ENCODE results near the gene TSSK2. TPM values are rescaled to one million over a fixed set of nuclear protein-coding genes. Genes with fewer than 3 reads are reported as not detected.
A peak's percentile ranks its signal among the peaks of the same experiment; 100 is the strongest.

Gene TSSK2
- total and polyA plus RNA-seq, 4 experiments from 2014 or later: not detected

DNA sequence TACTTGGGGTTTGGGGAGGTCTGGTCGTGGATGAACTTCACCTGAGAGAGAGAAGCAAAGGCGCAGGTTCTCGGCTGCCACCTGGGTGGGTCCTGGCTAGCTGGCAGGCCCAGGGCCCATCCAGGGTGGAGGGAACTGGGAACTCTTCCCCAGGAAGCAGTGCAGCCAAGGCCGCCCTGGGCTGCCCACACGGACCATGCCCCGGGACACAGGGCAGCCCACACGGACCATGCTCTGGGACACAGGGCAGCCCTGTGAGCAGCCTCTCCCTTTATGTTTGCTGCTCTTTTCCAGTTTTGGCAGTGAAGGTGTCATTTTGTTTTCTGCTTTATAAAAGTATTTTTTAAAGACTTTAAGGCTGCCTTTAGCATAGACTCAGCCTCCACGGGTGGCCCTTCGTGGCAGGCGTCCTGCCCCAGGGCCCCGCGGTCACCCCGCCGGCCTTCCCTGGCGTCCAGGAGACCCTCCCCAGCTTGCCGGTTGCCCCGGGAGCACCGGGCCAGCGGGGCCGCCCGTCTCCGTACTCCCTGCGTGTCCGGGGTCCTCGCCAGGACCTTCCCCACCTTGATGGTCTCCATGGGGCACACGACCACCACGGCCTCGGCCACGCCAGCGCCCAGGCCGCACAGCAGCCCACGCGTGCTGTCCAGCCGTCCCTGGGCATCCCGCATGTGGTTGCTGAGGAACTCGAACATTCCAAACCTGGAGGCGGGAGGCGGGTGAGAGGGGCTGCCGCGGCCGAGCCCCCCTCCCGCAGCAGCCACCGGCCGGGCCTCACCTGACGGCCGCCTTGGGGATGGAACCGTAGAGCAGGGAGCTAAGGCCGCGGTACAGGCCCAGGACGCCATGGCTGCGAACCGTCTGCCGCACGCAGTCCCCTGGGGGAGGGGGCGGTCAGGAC lies 46.3 kb downstream of the TSSK2 start:
- ChIA-PET POLR2A (ENCODE audit: partially characterized antibody) (interaction anchor here (1.1 to 2.5 kb wide), 2 partner anchors 33 to 255 kb away, joined by 4 to 12 read pairs; partner anchors contain the start of genes ESS2, HIRA and MRPL40), CTCF (ENCODE audit: partially characterized antibody) (no interaction called here)
- no peaks in the 10 kb centered on the region for H3K27me3 Mint-ChIP-seq

DNA sequence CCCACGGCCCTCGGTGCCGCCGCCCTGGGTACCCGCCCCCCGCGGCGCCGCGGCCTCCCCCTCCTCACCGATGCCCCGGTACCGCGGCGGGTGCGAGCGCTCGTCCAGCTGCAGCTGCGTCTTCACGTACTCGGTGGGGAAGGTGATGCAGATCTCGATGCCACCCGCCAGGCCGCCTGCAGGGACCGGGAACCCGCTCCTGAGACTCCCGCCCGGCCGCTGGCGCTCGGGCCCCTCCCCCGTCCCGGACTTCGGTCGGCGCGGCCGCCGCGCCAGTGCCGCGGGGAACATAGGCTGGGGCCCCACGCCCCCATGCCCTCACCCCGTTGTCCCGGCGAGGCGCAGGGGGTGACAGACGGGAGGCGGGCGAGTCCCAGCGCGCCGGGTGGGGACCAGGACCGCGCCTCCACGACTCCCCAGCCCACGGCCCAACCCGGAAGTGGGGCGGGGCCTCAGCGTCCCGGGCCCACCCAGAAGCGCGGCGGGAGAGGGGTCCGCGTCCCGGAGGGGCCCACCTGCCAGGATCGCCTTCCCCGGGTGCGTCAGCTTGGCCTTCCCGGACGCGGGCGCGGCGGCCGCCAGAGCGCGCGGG lies 47.1 kb downstream of the TSSK2 start:
- Histone ChIP-seq H3K27me3 (ENCODE audit: insufficient read depth, low read length) (no peaks in the 10 kb centered on the region), H3K4me1 (ENCODE audit: insufficient read depth, low read length) (peaks cover 30% of the 10 kb centered on the region), H3K9me3 (ENCODE audit: control insufficient read depth in 1 of 2, low read length in 2 of 2) (no peaks in the 10 kb centered on the region), H3K27ac (ENCODE audit: low read depth, low read length) (peak overlapping the region; percentile 62), H3K4me3 (ENCODE audit: low read length in 2 of 2) (peak overlapping the region in 1 of 2 donors; percentile 66), H3K36me3 (ENCODE audit: insufficient read depth, low read length) (no peaks in the 10 kb centered on the region)
- Mint-ChIP-seq H3K36me3 (peaks cover 0 to 3% of the 10 kb centered on the region in 2 donors), H3K27me3 (no peaks in the 10 kb centered on the region), H3K9me3 (no peaks in the 10 kb centered on the region), H3K4me1 (peaks cover 7 to 38% (median 19%) of the 10 kb centered on the region in 4 donors), H3K27ac (no peak overlapping the region), H3K4me3 (peak overlapping the region in 3 of 8 donors; percentile 29 to 76 (median 62))
- DNase-seq: peak in 4 of 5 donors; percentile 57 to 72 (median 64)
- ChIA-PET POLR2A (ENCODE audit: partially characterized antibody) (interaction anchor here (1.1 to 2.6 kb wide), 7 partner anchors 10 to 452 kb away, joined by 3 to 12 read pairs (median 5); partner anchors contain the start of genes CDC45, CLTCL1, DGCR2 and ESS2), CTCF (ENCODE audit: partially characterized antibody) (interaction anchor here (1.7 kb wide), 1 partner anchor 67 kb away, joined by 10 read pairs; no protein-coding TSS in a partner anchor)
- intact Hi-C loops (cut with micrococcal nuclease): loop anchor here (2.0 kb wide), 4 partner anchors 69 to 939 kb away; partner anchors contain the start of genes CLTCL1, RANBP1 and TRMT2A

More for the DNA sequence above, 46.3 kb downstream of the TSSK2 start:
- H3K9me3 Mint-ChIP-seq: no peaks in the 10 kb centered on the region
- H3K36me3 ChIP-seq (ENCODE audit: insufficient read depth, low read length): no peaks in the 10 kb centered on the region
- peaks cover 35% of the 10 kb centered on the region for H3K4me1 ChIP-seq (ENCODE audit: insufficient read depth, low read length)
- H3K4me1 Mint-ChIP-seq: peaks cover 10 to 43% (median 22%) of the 10 kb centered on the region in 4 donors
- H3K4me3 Mint-ChIP-seq: peak overlapping the region; percentile 44 to 76 (median 68)
- peak overlapping the region; percentile 62 for H3K27ac ChIP-seq (ENCODE audit: low read depth, low read length)
- DNase-seq: no peak
- H3K36me3 Mint-ChIP-seq: peaks cover 0 to 5% of the 10 kb centered on the region in 2 donors
- H3K27me3 ChIP-seq (ENCODE audit: insufficient read depth, low read length): no peaks in the 10 kb centered on the region
- H3K27ac Mint-ChIP-seq: peak overlapping the region in 5 of 7 donors; percentile 27 to 71 (median 56)
- H3K4me3 ChIP-seq (ENCODE audit: low read length in 2 of 2): peak overlapping the region in 1 of 2 donors; percentile 66
- H3K9me3 ChIP-seq (ENCODE audit: control insufficient read depth in 1 of 2, low read length in 2 of 2): no peaks in the 10 kb centered on the region
- intact Hi-C loops (cut with micrococcal nuclease): loop anchor here (2.0 kb wide), 4 partner anchors 69 to 939 kb away; partner anchors contain the start of genes CLTCL1, RANBP1 and TRMT2A

- no peaks in the 10 kb centered on the region for H3K27me3 ChIP-seq (ENCODE audit: insufficient read depth, low read length)
- CTCF ChIA-PET (ENCODE audit: partially characterized antibody): interaction anchor here (0.8 to 1.8 kb wide), 5 partner anchors 15 to 451 kb away, joined by 3 to 10 read pairs (median 5); partner anchors contain the start of gene CLTCL1
Measured at GRCh38 chr22:19178657-19179496, 47.8 kb downstream of the TSSK2 start, which contains the start of gene SLC25A1. TSS of gene SLC25A1 (minus strand) at chr22:19178736. CDS start at chr22:19178673, 63 bp downstream.

DNA sequence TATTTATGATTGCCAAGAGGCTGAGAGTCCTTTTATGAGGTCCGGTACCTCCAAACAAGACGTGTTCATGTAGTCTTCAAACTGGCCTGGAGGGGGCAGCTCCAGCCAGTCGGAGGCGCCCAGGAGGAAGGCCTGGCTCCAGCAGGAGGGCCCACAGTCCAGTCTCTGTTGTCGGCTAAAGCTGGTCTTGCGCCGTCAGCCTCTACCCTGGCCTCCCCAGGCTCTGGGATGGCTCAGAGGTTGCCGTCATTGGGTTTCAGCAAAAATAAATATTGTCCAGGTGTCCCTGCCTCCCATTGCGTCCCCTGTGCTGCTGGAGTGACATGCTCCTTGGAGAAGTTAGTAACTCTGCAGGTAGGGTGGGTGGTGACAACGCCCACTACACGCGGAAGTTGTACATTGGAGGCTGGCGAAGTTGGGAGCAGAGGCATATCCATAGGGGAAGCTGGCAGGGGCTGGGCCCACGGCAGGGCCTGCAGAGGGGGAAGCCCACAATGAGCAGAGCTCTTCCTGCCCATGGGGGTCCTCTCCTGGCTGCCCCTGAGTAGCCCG lies 48.5 kb downstream of the TSSK2 start:
- peaks cover 4 to 29% (median 15%) of the 10 kb centered on the region in 4 donors for H3K4me1 Mint-ChIP-seq
- peak overlapping the region; percentile 82 to 92 (median 90) for H3K4me3 Mint-ChIP-seq
- Histone ChIP-seq H3K4me3 (ENCODE audit: low read length in 2 of 2) (peak overlapping the region in 1 of 2 donors; percentile 66), H3K27ac (ENCODE audit: low read depth, low read length) (peak overlapping the region; percentile 62), H3K27me3 (ENCODE audit: insufficient read depth, low read length) (no peaks in the 10 kb centered on the region), H3K4me1 (ENCODE audit: insufficient read depth, low read length) (peaks cover 21% of the 10 kb centered on the region), H3K9me3 (ENCODE audit: control insufficient read depth in 1 of 2, low read length in 2 of 2) (no peaks in the 10 kb centered on the region), H3K36me3 (ENCODE audit: insufficient read depth, low read length) (no peaks in the 10 kb centered on the region)
- peak overlapping the region; percentile 83 to 93 (median 86) for H3K27ac Mint-ChIP-seq
- CTCF ChIA-PET (ENCODE audit: partially characterized antibody): interaction anchor here (0.8 to 1.8 kb wide), 5 partner anchors 15 to 450 kb away, joined by 3 to 10 read pairs (median 5); partner anchors contain the start of gene CLTCL1
- H3K9me3 Mint-ChIP-seq: no peaks in the 10 kb centered on the region
- peak in 4 of 5 donors; percentile 40 to 53 (median 47) for DNase-seq
- no peaks in the 10 kb centered on the region for H3K27me3 Mint-ChIP-seq
- intact Hi-C loops (cut with micrococcal nuclease): loop anchor here (1.0 to 2.0 kb wide), 8 partner anchors 35 to 937 kb away; partner anchors contain the start of genes C22orf39, CDC45, CLTCL1 and ESS2
- H3K36me3 Mint-ChIP-seq: peaks cover 0 to 3% of the 10 kb centered on the region in 2 donors
- POLR2A ChIA-PET (ENCODE audit: partially characterized antibody): interaction anchor here (0.6 to 2.6 kb wide), 5 partner anchors 11 to 450 kb away, joined by 4 to 11 read pairs (median 5); partner anchors contain the start of genes CDC45, DGCR2 and UFD1

More at GRCh38 chr22:19178657-19179496, 47.8 kb downstream of the TSSK2 start, which contains the start of gene SLC25A1:
- peaks cover 4 to 32% (median 15%) of the 10 kb centered on the region in 4 donors for H3K4me1 Mint-ChIP-seq
- Histone ChIP-seq H3K36me3 (ENCODE audit: insufficient read depth, low read length) (no peaks in the 10 kb centered on the region), H3K4me3 (ENCODE audit: low read length in 2 of 2) (peak within 1 kb of the TSS in 1 of 2 donors; percentile 66), H3K27ac (ENCODE audit: low read depth, low read length) (peak within 1 kb of the TSS; percentile 62), H3K4me1 (ENCODE audit: insufficient read depth, low read length) (peaks cover 23% of the 10 kb centered on the region), H3K9me3 (ENCODE audit: control insufficient read depth in 1 of 2, low read length in 2 of 2) (no peaks in the 10 kb centered on the region)
- intact Hi-C loops (cut with micrococcal nuclease): loop anchor here (1.0 to 2.0 kb wide), 8 partner anchors 35 to 938 kb away; partner anchors contain the start of genes C22orf39, CDC45, CLTCL1 and ESS2
- peak within 1 kb of the TSS; percentile 83 to 93 (median 86) for H3K27ac Mint-ChIP-seq
- H3K9me3 Mint-ChIP-seq: no peaks in the 10 kb centered on the region
- peak within 1 kb of the TSS; percentile 82 to 92 (median 90) for H3K4me3 Mint-ChIP-seq
- H3K36me3 Mint-ChIP-seq: peaks cover 0 to 3% of the 10 kb centered on the region in 2 donors
- no peaks in the 10 kb centered on the region for H3K27me3 Mint-ChIP-seq
- DNase-seq: peak; percentile 50 to 70 (median 61)
- POLR2A ChIA-PET (ENCODE audit: partially characterized antibody): interaction anchor here (0.6 to 2.6 kb wide), 9 partner anchors 11 to 451 kb away, joined by 3 to 12 read pairs (median 4); partner anchors contain the start of genes CDC45, CLTCL1, DGCR2 and ESS2

- Histone ChIP-seq H3K27ac (ENCODE audit: low read depth, low read length) (no peak overlapping the region), H3K4me3 (ENCODE audit: low read length in 2 of 2) (no peak overlapping the region), H3K4me1 (ENCODE audit: insufficient read depth, low read length) (peaks cover 21% of the 10 kb centered on the region), H3K27me3 (ENCODE audit: insufficient read depth, low read length) (no peaks in the 10 kb centered on the region), H3K9me3 (ENCODE audit: control insufficient read depth in 1 of 2, low read length in 2 of 2) (no peaks in the 10 kb centered on the region), H3K36me3 (ENCODE audit: insufficient read depth, low read length) (no peaks in the 10 kb centered on the region)
- Mint-ChIP-seq H3K27me3 (no peaks in the 10 kb centered on the region), H3K4me1 (peaks cover 4 to 28% (median 15%) of the 10 kb centered on the region in 4 donors), H3K27ac (no peak overlapping the region), H3K9me3 (no peaks in the 10 kb centered on the region), H3K4me3 (no peak overlapping the region), H3K36me3 (peaks cover 0 to 3% of the 10 kb centered on the region in 2 donors)
- ChIA-PET CTCF (ENCODE audit: partially characterized antibody) (interaction anchor here (1.3 to 1.8 kb wide), 3 partner anchors 41 to 449 kb away, joined by 3 to 8 read pairs (median 5); partner anchors contain the start of gene CLTCL1), POLR2A (ENCODE audit: partially characterized antibody) (interaction anchor here (2.6 kb wide), 1 partner anchor 450 kb away, joined by 8 read pairs; no protein-coding TSS in a partner anchor)
- intact Hi-C loops (cut with micrococcal nuclease): no loop called here
- DNase-seq: no peak
Measured at GRCh38 chr22:19180234-19180633, 49.1 kb downstream of the TSSK2 start.
